Right kidney (tissue), 9 donors: ENCODE results near the gene TCEAL9.
"Not testable (repeated sequence)": the region's sequence is repeated elsewhere in the genome, so short reads cannot be mapped to it uniquely, and the experiment has no call there.

ENCODE experiments used
- DNase-seq: peaks from one replicate; pipeline ENCODE4 v3.0.0-alpha.2; 2016
- long read RNA-seq, 8 donors: transcript quantifications; one replicate each; lab custom pipeline, GENCODE V29; 2026

TCEAL9 gene, protein sequence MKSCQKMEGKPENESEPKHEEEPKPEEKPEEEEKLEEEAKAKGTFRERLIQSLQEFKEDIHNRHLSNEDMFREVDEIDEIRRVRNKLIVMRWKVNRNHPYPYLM
- long read RNA-seq, donor 1, transcript TCEAL9-202 (3 exons, 1,033 nt), result major isoform, 108 of 197 reads
- long read RNA-seq, donor 1, transcript TCEAL9-201 (2 exons, 699 nt), result minor isoform, 30 of 197 reads
- long read RNA-seq, donor 1, transcript TCEAL9-203 (1 exons, 1,938 nt), result minor isoform, 36 of 197 reads
- long read RNA-seq, donor 1, partial matches to known transcripts, result 8 of 197 reads
- long read RNA-seq, donor 1, other reads (novel, unspliced or antisense), result 15 of 197 reads
- long read RNA-seq, donor 2, transcript TCEAL9-203 (1 exons, 1,938 nt), result minor isoform, 37 of 125 reads
- long read RNA-seq, donor 2, transcript TCEAL9-202 (3 exons, 1,033 nt), result major isoform, 61 of 125 reads
- long read RNA-seq, donor 2, transcript TCEAL9-201 (2 exons, 699 nt), result minor isoform, 21 of 125 reads
- long read RNA-seq, donor 2, partial matches to known transcripts, result 6 of 125 reads
- long read RNA-seq, donor 2, other reads (novel, unspliced or antisense), result 0 of 125 reads
- long read RNA-seq, donor 3, transcript TCEAL9-201 (2 exons, 699 nt), result minor isoform, 7 of 61 reads
- long read RNA-seq, donor 3, transcript TCEAL9-203 (1 exons, 1,938 nt), result minor isoform, 13 of 61 reads
- long read RNA-seq, donor 3, transcript TCEAL9-202 (3 exons, 1,033 nt), result major isoform, 41 of 61 reads
- long read RNA-seq, donor 3, partial matches to known transcripts, result 0 of 61 reads
- long read RNA-seq, donor 3, other reads (novel, unspliced or antisense), result 0 of 61 reads
- long read RNA-seq, donor 4, transcript TCEAL9-201 (2 exons, 699 nt), result minor isoform, 14 of 119 reads
- long read RNA-seq, donor 4, transcript TCEAL9-203 (1 exons, 1,938 nt), result minor isoform, 24 of 119 reads
- long read RNA-seq, donor 4, transcript TCEAL9-202 (3 exons, 1,033 nt), result major isoform, 74 of 119 reads
- long read RNA-seq, donor 4, partial matches to known transcripts, result 7 of 119 reads
- long read RNA-seq, donor 4, other reads (novel, unspliced or antisense), result 0 of 119 reads
- long read RNA-seq, donor 5, transcript TCEAL9-203 (1 exons, 1,938 nt), result minor isoform, 28 of 167 reads
- long read RNA-seq, donor 5, transcript TCEAL9-201 (2 exons, 699 nt), result minor isoform, 19 of 167 reads
- long read RNA-seq, donor 5, transcript TCEAL9-202 (3 exons, 1,033 nt), result major isoform, 96 of 167 reads
- long read RNA-seq, donor 5, partial matches to known transcripts, result 17 of 167 reads
- long read RNA-seq, donor 5, other reads (novel, unspliced or antisense), result 7 of 167 reads
- long read RNA-seq, donor 6, transcript TCEAL9-202 (3 exons, 1,033 nt), result major isoform, 55 of 123 reads
- long read RNA-seq, donor 6, transcript TCEAL9-203 (1 exons, 1,938 nt), result minor isoform, 39 of 123 reads
- long read RNA-seq, donor 6, transcript TCEAL9-201 (2 exons, 699 nt), result minor isoform, 19 of 123 reads
- long read RNA-seq, donor 6, partial matches to known transcripts, result 10 of 123 reads
- long read RNA-seq, donor 6, other reads (novel, unspliced or antisense), result 0 of 123 reads
- long read RNA-seq, donor 7, transcript TCEAL9-201 (2 exons, 699 nt), result minor isoform, 28 of 181 reads
- long read RNA-seq, donor 7, transcript TCEAL9-203 (1 exons, 1,938 nt), result minor isoform, 53 of 181 reads
- long read RNA-seq, donor 7, transcript TCEAL9-202 (3 exons, 1,033 nt), result major isoform, 74 of 181 reads
- long read RNA-seq, donor 7, partial matches to known transcripts, result 26 of 181 reads
- long read RNA-seq, donor 7, other reads (novel, unspliced or antisense), result 0 of 181 reads
- long read RNA-seq, donor 8, transcript TCEAL9-202 (3 exons, 1,033 nt), result major isoform, 87 of 139 reads
- long read RNA-seq, donor 8, transcript TCEAL9-203 (1 exons, 1,938 nt), result minor isoform, 24 of 139 reads
- long read RNA-seq, donor 8, transcript TCEAL9-201 (2 exons, 699 nt), result minor isoform, 23 of 139 reads
- long read RNA-seq, donor 8, partial matches to known transcripts, result 5 of 139 reads
- long read RNA-seq, donor 8, other reads (novel, unspliced or antisense), result 0 of 139 reads

DNA sequence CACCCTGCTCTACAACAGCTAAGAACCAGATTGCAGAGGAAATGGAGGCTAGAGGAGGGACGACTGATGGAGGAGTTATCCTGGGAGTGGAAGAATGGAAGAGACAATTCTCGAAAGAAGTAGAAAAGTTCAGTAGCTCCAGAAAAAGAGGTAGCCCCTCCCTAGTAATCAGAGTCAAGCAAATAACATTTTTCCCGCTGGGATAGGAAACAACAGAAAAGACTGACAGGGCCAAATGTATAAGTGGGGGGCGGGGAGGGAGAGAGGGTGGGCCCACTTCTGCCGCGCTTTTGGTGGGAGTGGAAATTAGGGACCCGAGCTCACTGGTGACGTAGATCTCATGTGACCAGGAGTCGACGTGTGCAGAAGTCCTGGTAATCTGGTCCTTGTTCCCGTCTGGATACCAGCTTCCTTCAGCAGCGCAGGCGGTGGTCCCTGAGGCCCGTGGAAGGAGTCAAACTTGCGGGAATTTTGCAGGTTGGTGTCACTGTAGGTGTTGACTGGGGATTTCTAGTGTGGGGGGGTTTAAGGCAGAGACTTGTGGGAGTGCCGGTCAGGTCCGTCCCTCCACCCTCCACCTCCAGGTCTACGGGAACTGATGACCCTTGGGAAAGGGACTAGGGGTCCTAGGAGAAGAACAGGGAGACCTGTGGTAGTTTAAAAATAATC lies at the start of gene TCEAL9:
TCEAL9 (plus strand) TSS at position 377 of the 669 bp plus-strand sequence. CDS start 1,179 bp downstream, outside the sequence.
- peak; percentile 72 for DNase-seq

DNA sequence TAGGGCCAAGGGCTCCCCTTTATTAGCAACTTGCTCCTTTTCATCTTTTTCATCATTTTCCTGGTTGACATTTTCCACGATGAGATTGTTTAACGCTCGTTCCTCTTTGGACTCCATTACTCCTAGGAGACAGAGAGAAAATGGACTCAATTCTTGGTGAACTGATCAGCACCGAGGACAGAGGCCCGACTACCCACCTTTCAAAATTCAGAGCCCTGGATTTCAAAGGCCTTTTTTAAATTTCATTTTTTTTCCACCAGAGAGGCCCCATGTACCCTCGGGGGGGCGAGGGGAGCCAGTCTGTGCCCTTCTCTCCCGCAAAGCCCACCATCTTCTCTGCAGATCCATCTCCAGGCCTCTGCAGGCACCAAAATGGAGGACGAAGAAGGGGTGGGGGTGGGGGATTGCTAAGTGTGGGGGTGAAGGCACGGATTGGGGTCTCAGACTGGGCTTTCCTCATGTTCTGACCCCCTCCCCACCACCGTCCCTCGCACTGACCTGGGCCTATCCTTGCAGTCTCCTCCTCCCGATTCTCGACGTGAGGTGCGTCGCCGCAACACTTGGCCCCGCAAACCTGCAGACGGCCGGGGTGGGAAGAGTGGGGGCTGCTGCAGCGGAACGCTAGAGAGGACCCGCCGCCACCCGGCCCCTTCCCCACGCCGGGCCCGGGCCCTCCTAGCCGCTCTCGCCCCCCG lies 46.3 kb upstream of the TCEAL9 start:
- DNase-seq, result peak; percentile 31

DNA sequence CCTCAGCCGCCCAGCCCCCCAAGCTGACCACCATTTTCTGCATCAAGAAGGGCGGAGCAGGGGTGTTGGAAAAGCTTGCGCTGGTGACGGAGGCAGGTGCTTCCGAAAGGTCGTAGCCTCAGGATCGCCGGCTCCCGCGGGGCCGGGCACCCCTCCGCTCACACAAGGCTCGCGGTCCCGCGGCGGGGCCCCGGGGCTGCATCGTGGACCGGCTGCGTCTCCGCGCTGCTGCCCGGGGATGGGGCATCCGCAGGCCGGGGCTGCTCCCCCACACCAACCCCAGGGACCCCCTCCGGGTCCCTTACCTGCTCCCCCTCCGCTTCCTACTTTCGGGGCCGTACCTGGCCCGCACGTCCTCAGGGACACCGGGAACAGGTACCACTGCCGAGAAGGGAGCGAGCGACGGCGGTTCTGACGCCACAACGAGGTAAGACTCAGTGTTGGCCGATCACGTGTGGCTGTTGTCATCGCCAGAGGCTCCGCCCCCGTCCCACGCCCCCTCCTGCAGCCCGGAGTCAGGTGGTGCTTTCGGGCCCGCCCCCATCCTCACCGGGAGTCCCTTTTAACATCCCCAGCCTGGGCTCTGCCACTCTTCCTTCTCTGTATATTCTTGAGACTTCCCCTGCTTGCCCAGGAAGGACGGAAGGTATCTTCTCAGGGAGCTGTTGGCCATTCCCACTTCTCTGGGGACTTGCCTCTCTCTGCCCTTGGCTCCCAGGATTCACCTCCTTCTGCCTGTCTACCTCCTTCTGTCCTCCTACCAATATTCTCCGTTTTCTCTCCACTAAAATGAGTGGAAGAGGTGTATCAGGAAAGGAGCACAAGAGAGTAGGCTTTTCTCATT lies 45.5 kb upstream of the TCEAL9 start, which contains the start of gene BEX2:
BEX2 (minus strand) TSS at position 436 of the 844 bp plus-strand sequence. CDS start 1,014 bp downstream, outside the sequence.
- DNase-seq, result peak; percentile 72

DNA sequence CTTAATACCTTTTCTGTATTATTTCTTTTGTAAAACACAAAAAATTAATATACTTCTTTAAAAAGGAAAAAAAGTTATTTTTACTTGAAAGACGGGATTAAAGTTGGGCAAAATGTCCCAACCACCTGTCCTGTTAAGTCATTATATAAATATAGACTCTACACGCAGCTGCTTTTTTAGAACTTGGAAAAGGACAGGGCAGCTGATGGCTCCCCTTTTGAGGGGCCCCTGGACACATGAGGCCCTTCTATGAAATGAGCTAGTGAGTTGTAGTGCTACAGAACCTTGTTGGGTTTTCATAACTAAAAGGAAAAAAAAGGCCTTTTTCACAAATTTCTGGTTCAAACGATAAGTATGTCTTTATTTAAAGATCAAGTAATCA lies 44.9 kb upstream of the TCEAL9 start:
- DNase-seq, result no peak

DNA sequence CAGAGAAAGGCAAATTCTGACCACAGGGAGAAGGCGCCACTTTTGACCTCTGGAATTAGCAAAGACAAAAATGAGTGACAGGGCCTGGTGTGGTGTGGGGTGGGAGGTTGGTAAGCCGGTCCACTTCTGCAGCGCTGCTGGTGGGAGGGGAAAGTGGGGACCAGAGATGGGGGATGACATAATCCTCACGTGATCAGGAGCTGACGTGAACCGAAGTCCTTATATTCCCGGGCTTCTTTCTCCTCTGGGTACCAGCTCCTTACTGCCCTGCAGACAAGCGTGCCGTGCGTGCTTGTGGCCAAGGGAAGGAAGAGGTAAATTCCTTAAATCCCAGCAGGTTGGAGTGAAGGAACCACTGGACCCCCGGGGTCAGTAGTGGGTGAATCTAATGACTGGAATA lies 26.3 kb upstream of the TCEAL9 start, which contains the start of gene TCEAL7:
TCEAL7 (plus strand) TSS at position 249 of the 400 bp plus-strand sequence. CDS start 1,165 bp downstream, outside the sequence.
- DNase-seq, result peak; percentile 41

DNA sequence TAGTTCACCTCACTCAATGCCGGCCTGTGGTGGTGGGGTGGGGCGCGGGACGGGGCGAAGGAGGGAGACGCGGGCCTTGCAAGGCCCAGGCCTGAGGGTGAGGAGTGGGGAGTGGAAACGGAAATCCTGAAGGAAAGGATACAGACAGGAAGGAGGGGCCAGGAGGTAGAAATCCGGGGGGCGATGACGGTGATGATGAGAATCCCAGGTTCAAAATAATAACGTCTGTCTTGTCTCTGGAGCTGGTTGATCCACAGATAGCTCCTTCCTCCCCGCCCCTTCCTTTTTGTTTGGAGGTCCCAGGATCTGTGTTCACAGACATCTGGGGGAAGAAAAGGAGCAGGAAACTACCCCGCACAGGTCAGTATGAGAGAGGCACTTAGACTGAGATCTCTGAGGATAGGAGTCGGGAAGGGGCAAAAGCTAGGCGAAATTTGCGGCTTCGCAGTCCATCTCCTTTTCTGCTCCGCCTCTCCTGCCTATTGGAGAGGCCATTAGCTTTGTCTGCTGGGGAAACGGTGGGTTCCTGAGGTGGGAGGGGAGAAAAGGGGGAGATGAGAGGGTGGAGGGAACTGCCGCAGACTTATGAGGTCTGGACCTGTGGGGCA lies 25.5 kb upstream of the TCEAL9 start:
- peak; percentile 65 for DNase-seq

DNA sequence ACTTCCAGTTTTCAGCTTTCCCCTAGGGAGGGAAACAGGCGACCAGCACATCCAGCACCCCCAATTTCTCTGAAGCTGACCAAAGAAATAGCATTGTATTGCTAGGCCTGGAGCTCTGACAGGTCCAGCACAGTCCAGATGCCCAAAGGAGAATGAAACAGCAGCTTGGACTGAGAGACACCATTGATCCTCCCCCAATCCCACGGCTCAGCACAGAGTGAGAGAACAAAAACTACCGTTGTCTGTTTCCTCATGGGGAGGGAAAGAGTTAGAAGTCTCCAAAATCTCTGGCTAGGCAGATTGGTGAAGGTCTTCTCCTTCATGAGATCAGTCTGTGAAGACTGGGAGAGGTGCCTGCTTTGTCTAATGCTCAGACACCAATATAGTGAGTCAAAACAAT lies 17.6 kb upstream of the TCEAL9 start:
- DNase-seq, result no peak

DNA sequence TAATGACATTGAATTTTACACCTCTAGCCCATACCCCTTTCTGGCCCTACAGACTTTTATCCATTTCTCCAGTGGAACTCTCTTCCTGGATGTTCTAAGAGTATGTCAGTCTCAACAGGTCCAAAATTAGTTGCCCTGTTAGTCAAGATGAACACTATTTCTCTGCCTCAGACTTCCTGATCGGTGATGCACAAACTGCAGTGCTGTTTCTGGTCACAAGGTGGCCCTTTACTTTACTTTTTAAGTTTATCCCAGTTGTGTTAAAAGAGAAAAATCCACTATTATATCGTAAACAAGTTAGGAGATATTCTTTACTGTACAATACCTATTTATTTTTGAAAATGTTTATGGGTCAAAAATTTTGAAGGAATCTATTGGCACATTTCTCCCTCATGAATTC lies 13.2 kb upstream of the TCEAL9 start:
- DNase-seq, result no peak

DNA sequence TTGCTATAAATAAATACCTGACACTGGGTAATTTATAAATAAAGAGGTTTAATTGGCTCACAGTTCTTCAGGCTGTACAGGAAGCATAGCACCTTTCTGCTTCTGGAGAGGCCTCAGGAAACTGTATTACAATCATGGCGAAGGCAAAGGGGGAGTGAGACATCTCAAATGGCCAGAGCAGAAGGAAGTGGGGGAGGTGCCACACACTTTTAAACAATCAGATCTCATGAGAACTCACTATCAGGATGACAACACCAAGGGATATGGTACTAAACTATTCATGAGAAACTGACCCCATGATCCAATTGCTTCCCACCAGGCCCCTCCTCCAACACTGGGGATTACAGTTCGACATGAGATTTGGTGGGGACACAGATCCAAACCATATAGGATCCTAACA lies 11.7 kb upstream of the TCEAL9 start:
- no peak for DNase-seq

DNA sequence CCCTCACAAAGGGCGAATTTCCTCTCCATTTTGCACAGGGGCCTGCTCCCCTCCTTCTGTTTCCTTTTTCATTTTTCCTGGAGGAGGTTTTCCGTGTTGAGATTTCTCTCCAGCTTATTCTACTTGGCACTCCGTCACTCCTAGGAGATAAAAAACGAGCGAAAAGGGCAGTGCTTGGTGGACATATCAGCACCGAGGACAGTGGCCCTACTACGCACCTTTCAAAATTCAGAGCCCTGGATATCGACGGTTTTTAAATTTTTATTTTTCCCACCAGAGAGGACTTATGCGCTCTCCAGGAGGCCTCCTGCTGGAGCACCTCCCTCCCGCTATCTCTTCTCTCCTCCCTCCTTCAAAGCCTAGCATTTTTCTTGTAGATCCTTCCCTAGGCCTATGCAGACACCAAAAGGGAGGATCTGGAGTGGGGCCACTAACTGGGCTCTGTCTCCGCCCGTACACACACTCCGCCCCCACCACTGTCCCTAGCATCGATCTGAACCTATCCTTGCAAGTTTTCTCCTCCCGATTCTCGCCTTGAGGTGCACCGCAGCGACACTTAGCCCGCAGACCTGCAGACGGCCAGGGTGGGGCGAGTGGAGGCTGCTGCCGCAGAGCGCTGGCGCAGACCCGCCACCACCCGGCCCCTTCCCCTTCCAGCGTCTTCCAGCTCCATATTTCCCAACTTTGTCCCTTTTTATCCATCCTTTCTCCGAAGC lies 8.5 kb upstream of the TCEAL9 start:
- DNase-seq, result no peak

DNA sequence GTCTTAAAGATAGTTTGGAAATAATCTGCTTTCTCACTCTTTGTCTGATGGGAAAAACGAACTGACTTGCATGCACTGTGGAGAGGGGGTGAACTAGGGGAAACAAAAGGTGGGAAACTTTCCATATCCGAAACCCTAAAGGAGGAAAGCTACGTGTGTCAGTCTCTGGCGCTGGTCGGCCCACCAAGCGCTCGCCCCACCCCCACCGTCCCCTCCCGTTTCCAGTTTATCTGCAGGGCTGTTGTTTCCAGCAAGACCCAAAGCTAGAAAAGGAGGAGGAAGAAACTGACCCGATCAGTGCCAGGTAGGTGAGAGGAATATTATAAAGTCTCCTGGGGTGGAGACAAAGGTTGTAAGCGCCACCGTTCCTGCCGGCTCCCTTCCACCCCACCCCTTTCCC lies 552 bp downstream of the TCEAL9 start:
- peak; percentile 49 for DNase-seq

DNA sequence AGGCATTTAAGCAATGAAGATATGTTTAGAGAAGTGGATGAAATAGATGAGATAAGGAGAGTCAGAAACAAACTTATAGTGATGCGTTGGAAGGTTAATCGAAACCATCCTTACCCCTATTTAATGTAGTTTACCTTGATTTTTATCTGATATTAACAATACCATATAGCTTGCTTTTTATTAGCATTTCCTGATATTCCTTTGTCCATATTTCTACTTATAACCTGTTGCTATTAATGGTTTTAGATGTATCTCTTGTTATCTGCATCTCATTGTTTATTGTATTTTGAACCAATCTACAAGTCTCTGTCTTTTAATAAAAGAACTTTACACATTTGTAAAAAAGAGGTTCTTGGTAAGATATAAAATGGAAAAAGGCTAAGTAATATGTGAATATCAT lies 1.6 kb downstream of the TCEAL9 start:
- no peak for DNase-seq

DNA sequence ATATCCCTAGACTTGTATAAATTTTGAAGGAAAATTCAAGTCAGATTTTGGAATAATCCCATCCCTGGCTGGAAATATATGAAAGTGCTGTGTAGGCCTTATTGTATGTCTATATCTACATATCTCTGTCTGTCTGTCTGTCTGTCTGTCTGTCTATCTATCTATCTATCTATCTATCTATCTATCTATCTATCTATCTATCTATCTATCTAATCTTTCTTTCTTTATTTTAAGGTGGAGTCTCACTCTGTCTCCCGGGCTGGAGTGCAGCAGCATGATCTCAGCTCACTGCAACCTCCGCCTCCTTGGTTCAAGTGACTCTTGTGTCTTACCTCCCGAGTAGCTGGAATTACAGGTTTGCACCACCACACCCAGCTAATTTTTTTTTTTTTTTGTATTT lies 3.3 kb downstream of the TCEAL9 start:
- not testable (repeated sequence) for DNase-seq

DNA sequence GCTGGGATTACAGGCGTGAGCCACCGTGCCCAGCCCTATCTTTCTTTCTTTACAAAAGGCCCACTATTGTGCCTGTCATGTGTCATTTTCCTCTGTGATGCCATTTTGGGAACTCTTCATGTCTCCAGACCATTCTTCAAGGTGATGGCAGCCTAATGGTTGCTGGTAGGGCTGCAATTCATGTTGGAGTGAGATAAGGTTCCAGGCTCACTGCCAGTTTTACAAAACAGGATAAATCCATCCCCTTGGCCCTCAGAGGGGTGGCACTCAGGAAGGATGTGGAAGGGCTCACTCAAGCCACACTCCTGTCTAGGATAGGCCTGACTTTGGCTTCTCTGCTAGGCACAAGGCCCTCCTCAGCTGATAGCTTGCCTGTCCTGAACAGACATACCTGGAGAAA lies 3.8 kb downstream of the TCEAL9 start:
- no peak for DNase-seq

DNA sequence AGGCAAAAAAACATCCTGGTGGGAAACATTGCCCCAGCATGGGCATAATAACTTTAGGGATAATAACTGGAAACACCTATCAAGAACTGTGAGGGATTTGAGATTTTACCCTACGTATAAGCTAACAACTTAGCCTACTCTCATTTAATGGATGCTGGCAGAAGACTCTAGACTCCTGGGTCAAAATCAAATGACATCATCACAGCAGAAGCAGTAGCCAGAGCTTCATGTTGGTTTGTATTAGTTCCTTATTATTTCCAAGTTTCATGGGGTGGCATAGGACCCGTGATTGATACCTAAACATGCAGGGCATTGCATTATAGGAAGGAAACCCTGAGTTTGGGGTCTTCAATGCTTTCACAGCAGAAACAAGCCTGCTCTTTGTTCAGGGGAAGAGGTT lies 4.6 kb downstream of the TCEAL9 start:
- no peak for DNase-seq

DNA sequence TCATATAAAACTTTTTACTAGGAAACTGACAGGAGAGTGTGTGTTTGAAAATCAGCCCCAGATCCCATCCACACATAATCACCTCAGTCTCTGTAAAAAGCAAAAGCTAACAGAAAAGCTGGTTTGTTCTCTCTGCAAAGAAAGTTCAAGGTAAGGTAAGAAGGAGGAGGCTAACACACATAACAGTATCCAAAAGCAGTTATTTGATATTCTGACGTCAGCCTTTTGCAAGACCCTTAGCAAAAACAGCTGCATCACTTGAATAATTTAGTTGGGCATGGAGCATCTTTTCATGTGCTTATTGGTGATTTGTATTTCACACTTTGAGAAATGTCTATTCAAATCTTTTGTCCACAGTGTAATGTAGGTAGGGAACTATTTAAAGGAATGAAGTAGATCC lies 5.5 kb downstream of the TCEAL9 start:
- no peak for DNase-seq

DNA sequence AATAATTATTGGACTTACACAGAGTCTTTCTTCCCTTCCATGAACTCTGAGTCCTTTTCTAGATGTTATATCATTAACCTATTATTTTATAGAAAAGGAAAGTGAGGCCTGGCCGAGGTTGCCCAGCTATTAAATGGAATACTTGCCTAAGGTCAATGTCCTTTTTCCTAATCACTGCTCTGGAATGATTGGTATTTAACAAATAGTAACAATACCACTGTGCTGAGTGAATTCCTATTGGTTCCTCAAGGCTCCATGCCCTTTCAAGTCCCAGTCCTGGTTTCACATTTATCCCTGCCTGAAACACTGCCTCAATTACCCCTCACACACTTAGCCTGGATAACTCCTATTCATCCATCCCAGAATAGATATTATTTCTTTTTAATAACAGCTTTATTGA lies 6.2 kb downstream of the TCEAL9 start:
- no peak for DNase-seq
